ENCODE results near the gene SLC19A2. TPM values are rescaled to one million over a fixed set of nuclear protein-coding genes. Genes with fewer than 3 reads are reported as not detected.
A peak's percentile ranks its signal among the peaks of the same experiment; 100 is the strongest.

Gene SLC19A2
- total and polyA plus RNA-seq, 7 donors: 1.2 to 31.3 (median 21.0) TPM

DNA sequence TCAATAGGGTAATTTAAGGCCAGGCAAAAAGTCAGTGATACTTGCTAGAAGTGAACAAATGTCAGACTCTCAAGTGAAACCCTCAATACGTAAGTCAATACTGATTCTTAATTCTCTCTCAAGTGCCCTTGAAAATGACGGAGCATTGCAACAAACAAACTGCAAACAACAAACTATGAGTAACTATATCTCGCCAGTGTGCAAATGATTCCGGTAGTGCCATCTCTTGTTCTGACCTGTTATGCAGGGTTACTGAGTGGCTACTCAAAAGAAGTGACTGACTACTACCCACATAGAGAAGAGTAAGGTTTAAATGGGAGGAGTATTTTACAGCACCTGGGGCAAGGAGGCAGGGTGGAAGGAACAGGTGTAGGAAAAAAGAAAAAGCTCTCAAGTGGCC is 1.6 kb downstream of the SLC19A2 start:
- intact Hi-C loops (cut with DNase I): loop anchor here (5.0 kb wide), 1 partner anchor 63 kb away; no protein-coding TSS in a partner anchor
- Histone ChIP-seq H3K4me1 (peaks cover 7 to 46% (median 38%) of the 10 kb centered on the region in 4 donors), H3K4me3 (peak overlapping the region; percentile 78 to 92 (median 84)), H3K36me3 (no peaks in the 10 kb centered on the region), H3K27me3 (no peaks in the 10 kb centered on the region), H3K9me3 (no peaks in the 10 kb centered on the region), H3K27ac (peak overlapping the region; percentile 97 to 100 (median 99))
- WGBS, 2 donors: 55 to 76% methylated on average over 4 of the region's 4 CpGs
- DNase-seq: no peak
- TF ChIP-seq, protein P1, sequence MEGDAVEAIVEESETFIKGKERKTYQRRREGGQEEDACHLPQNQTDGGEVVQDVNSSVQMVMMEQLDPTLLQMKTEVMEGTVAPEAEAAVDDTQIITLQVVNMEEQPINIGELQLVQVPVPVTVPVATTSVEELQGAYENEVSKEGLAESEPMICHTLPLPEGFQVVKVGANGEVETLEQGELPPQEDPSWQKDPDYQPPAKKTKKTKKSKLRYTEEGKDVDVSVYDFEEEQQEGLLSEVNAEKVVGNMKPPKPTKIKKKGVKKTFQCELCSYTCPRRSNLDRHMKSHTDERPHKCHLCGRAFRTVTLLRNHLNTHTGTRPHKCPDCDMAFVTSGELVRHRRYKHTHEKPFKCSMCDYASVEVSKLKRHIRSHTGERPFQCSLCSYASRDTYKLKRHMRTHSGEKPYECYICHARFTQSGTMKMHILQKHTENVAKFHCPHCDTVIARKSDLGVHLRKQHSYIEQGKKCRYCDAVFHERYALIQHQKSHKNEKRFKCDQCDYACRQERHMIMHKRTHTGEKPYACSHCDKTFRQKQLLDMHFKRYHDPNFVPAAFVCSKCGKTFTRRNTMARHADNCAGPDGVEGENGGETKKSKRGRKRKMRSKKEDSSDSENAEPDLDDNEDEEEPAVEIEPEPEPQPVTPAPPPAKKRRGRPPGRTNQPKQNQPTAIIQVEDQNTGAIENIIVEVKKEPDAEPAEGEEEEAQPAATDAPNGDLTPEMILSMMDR (IDR thresholded peaks at IDR 0.05): no peak
- TF ChIP-seq POLR2A (IDR thresholded peaks at IDR 0.05): no peak
- TF ChIP-seq EP300 (IDR thresholded peaks at IDR 0.05): no peak
- no peak for TF ChIP-seq POLR2AphosphoS5 (IDR thresholded peaks at IDR 0.05)

DNA sequence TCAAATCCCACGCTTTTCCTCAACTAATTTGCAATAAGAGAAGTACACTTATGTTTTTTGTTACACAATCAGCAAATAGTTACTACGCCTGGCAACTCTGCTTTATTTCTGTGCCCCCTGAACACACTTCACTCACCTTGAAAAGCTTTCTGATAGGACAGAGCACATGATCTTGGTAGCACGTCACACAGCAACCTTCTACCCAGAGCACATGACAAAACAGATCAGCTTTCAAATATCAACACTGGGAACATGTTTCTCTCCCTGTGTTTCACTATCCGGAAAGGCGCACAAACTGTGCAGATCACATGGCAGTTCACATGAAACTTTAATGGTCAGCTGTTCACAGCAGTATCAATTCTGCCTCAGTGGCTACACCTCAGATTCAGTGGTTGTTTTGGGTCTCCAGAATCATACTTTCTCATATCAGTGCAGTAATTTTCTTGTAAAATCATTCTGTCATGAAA is 2.2 kb downstream of the SLC19A2 start:
- Histone ChIP-seq H3K9me3 (no peaks in the 10 kb centered on the region), H3K27me3 (no peaks in the 10 kb centered on the region), H3K4me1 (peaks cover 7 to 46% (median 38%) of the 10 kb centered on the region in 4 donors), H3K4me3 (peak overlapping the region; percentile 78 to 92 (median 84)), H3K36me3 (no peaks in the 10 kb centered on the region), H3K27ac (peak overlapping the region; percentile 97 to 100 (median 99))
- WGBS, 2 donors: 30 to 73% methylated on average over 5 of the region's 5 CpGs
- intact Hi-C loops (cut with DNase I): loop anchor here (5.0 kb wide), 1 partner anchor 64 kb away; no protein-coding TSS in a partner anchor
- TF ChIP-seq POLR2AphosphoS5 (IDR thresholded peaks at IDR 0.05): peak; percentile 47 to 89 (median 71)
- TF ChIP-seq, protein P1 (IDR thresholded peaks at IDR 0.05): no peak
- TF ChIP-seq EP300 (IDR thresholded peaks at IDR 0.05): peak in 1 of 4 donors; percentile 75
- DNase-seq: no peak

DNA sequence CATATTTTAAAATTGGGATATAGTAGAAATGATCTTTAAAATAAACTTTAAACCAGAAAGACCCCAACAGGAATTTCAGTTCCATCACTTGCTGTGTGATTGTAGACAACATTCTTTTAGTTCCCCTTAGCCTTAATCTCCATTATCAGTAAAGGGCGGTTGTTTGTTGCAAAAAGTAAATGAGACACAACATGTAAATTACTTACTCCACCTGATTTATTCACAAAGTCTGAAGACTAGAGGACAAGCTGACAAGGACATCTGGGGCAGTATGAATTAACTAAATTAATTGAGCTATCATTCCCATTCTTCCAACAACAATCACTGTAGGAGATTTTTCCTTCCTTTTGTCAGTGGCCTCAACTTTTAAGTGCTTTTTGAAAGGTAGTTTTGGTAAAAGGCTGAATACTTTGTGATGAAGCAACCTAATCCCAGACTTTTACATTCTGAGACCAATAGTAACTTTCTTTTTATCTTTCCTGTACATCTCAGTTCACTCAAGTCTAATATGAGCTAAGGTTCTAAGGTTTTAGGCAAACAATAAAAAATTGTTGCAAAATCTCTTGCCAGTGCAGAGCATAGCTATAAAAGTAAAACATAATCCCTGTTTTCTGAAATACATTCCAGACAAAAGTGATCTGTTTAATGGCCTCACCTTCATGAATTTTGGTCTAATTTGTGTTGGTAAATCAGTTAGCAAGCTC is 6.2 kb downstream of the SLC19A2 start:
- H3K4me3 ChIP-seq: no peak overlapping the region
- no peaks in the 10 kb centered on the region for H3K27me3 ChIP-seq
- H3K27ac ChIP-seq: no peak overlapping the region
- DNase-seq: no peak
- peaks cover 0 to 19% (median 2%) of the 10 kb centered on the region in 4 donors for H3K36me3 ChIP-seq
- TF ChIP-seq, protein P1 (IDR thresholded peaks at IDR 0.05): no peak
- no peak for TF ChIP-seq EP300 (IDR thresholded peaks at IDR 0.05)
- TF ChIP-seq POLR2A (IDR thresholded peaks at IDR 0.05): no peak
- no peak for TF ChIP-seq POLR2AphosphoS5 (IDR thresholded peaks at IDR 0.05)
- WGBS, 2 donors: 90 to 91% methylated on average over 1 of the region's 1 CpG
- H3K4me1 ChIP-seq: peaks cover 0 to 24% (median 17%) of the 10 kb centered on the region in 4 donors
- H3K9me3 ChIP-seq: no peaks in the 10 kb centered on the region
- intact Hi-C loops (cut with DNase I): loop anchor here (5.0 kb wide), 1 partner anchor 68 kb away; no protein-coding TSS in a partner anchor

DNA sequence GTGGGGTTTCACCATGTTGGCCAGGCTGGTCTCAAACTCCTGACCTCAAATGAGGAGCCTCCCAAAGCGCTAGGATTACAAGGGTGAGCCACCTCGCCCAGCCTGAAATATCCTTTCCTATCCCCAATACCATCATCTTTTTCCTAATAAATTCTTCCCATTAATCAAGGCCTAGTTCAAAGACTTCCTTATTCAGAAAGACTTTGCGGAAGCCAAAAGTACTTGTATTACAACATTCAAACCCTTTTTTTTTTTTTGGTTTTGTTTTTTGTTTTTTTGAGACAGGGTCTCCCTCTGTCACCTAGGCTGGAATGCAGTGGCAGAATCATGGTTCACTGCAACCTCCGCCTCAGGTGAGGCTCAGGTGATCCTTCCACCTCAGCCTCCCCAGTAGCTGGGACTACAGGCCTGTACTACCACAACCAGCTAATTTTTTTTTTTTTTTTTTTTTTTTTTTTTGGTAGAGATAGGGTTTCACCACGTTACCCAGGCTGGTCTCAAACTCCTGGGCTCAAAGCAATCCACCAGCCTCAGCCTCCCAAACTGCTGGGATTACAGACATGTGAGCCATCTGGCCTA is 7.6 kb downstream of the SLC19A2 start:
- Histone ChIP-seq H3K9me3 (no peaks in the 10 kb centered on the region), H3K27me3 (no peaks in the 10 kb centered on the region), H3K36me3 (peaks cover 0 to 19% (median 2%) of the 10 kb centered on the region in 4 donors), H3K4me1 (peaks cover 0 to 12% (median 4%) of the 10 kb centered on the region in 4 donors), H3K4me3 (no peak overlapping the region), H3K27ac (no peak overlapping the region)
- intact Hi-C loops (cut with DNase I): no loop called here
- TF ChIP-seq POLR2AphosphoS5 (IDR thresholded peaks at IDR 0.05) (no peak), EP300 (IDR thresholded peaks at IDR 0.05) (no peak), POLR2A (IDR thresholded peaks at IDR 0.05) (no peak)
- TF ChIP-seq, protein P1 (IDR thresholded peaks at IDR 0.05): no peak
- 92 to 94% methylated on average over 5 of the region's 5 CpGs for WGBS, 2 donors
- no peak for DNase-seq
